GM12878 (cell line): ENCODE results near the gene PPIP5K1. TPM values are rescaled to one million over a fixed set of nuclear protein-coding genes. Genes with fewer than 3 reads are reported as not detected.

ENCODE experiments used
- ATAC-seq: fragments of 200-7000 bp; cut with Tn5 transposase; 3 replicates; pipeline ENCODE4 v1.9.1; 2020; ENCODE audit warnings: mild to moderate bottlenecking, moderate library complexity
- BruUV-seq: library from RNA; stranded (reverse); fragments of 400-500 nt; replicated peaks from 2 replicates; lab custom pipeline; 2021; lab: Mats Ljungman, UMichigan
- CTCF ChIA-PET: fragments of 300-600 bp; sonication (Branson Sonifier 250); formaldehyde crosslinking; extraction: SDS; loops from one replicate; lab custom pipeline; 2021; ENCODE audit warnings: inconsistent platforms; lab: Yijun Ruan, JAX
- POLR2A ChIA-PET: fragments of 350-600 bp; formaldehyde crosslinking; extraction: SDS; loops from one replicate; lab custom pipeline; 2021; ENCODE audit warnings: inconsistent platforms; lab: Charles Lee
- RAD21 ChIA-PET: fragments of 300-600 bp; sonication (Branson Sonifier 250); formaldehyde crosslinking; loops from one replicate; lab custom pipeline; 2023; ENCODE audit warnings: antibody characterized with exemption; ENCODE audit not compliant: unreplicated experiment; lab: Charles Lee
- SMC1A ChIA-PET: fragments of 300-600 bp; sonication (Branson Sonifier 250); formaldehyde crosslinking; loops from one replicate; lab custom pipeline; 2023; ENCODE audit not compliant: unreplicated experiment, uncharacterized antibody; lab: Charles Lee
- DNase-seq: peaks from one replicate; pipeline ENCODE4 v3.0.0-alpha.2; 2011; ENCODE audit warnings: low read depth, low spot score
- FAIRE-seq: peaks from 3 replicates; lab custom pipeline; 2011; peaks lifted over from hg19 to GRCh38; lab: Jason Lieb, UNC
- H2AFZ ChIP-seq: 2 replicates; pipeline ENCODE4 v1.6.0; 2011; ENCODE audit warnings: low read depth, low read length, control low read depth; ENCODE audit not compliant: control insufficient read depth
- H3K27ac ChIP-seq: 2 replicates; pipeline ENCODE4 v1.5.1; 2011; ENCODE audit warnings: control low read depth; ENCODE audit not compliant: control insufficient read depth, insufficient read depth
- H3K27me3 ChIP-seq, 2 experiments: replicated peaks in 1 of 2; 2 replicates each; pipeline versions ENCODE4 v1.6.0 to v1.6.1; 2011; ENCODE audit warnings: low read length in 1 of 2; ENCODE audit not compliant: control insufficient read depth in 2 of 2, insufficient read depth in 2 of 2
- H3K36me3 ChIP-seq, 2 experiments: 2 replicates each; pipeline ENCODE4 v1.5.1; 2011; ENCODE audit warnings: low read length in 1 of 2; ENCODE audit not compliant: control insufficient read depth in 2 of 2, insufficient read depth in 2 of 2
- H3K4me1 ChIP-seq: 2 replicates; pipeline ENCODE4 v1.6.1; 2011; ENCODE audit warnings: mild to moderate bottlenecking, low read length, moderate library complexity, mixed read lengths; ENCODE audit not compliant: control insufficient read depth, insufficient read depth
- H3K4me2 ChIP-seq: 2 replicates; pipeline ENCODE4 v1.6.0; 2011; ENCODE audit warnings: control low read depth; ENCODE audit not compliant: control insufficient read depth, insufficient read depth
- H3K4me3 ChIP-seq: fragments of 200-600 bp; sonication (generic); 2 replicates; pipeline ENCODE4 v1.5.1; 2016
- H3K79me2 ChIP-seq: 2 replicates; pipeline ENCODE4 v1.6.0; 2011; ENCODE audit warnings: low read length; ENCODE audit not compliant: control insufficient read depth, insufficient read depth
- H3K9ac ChIP-seq: 2 replicates; pipeline ENCODE4 v1.8.0; 2011; ENCODE audit warnings: low read length, control low read depth, mixed read lengths; ENCODE audit not compliant: control insufficient read depth, insufficient read depth
- H3K9me3 ChIP-seq: replicated peaks from 3 replicates; pipeline ENCODE4 v1.5.1; 2011; ENCODE audit warnings: mild to moderate bottlenecking, low read length; ENCODE audit not compliant: control insufficient read depth, insufficient read depth
- H4K20me1 ChIP-seq: 2 replicates; pipeline ENCODE4 v1.6.0; 2011; ENCODE audit not compliant: control insufficient read depth, insufficient read depth
- CBFB ChIP-seq: IDR thresholded peaks from 2 replicates; pipeline ENCODE4 v1.6.1; 2016; ENCODE audit warnings: antibody characterized with exemption, low read depth
- CHD2 ChIP-seq: IDR thresholded peaks from 2 replicates; pipeline ENCODE4 v1.6.1; 2011; ENCODE audit warnings: low read depth, low read length, improper control_type of control experiment, borderline replicate concordance
- CREB1 ChIP-seq: IDR thresholded peaks from 2 replicates; pipeline ENCODE4 v1.6.1; 2012; ENCODE audit warnings: low read depth, mild to moderate bottlenecking, inconsistent platforms
- EED ChIP-seq: sonication (generic); IDR thresholded peaks from 2 replicates; pipeline ENCODE4 v1.6.1; 2016; ENCODE audit warnings: antibody characterized with exemption, low read depth
- GATAD2B ChIP-seq: fragments of 450-650 bp; conservative IDR thresholded peaks from 2 replicates; pipeline ENCODE4 v1.6.1; 2017; ENCODE audit warnings: low read depth, mild to moderate bottlenecking, moderate library complexity
- HDAC6 ChIP-seq: fragments of 200-600 bp; sonication (generic); IDR thresholded peaks from one replicate; pipeline ENCODE4 v1.8.0; 2017; ENCODE audit warnings: antibody characterized with exemption; ENCODE audit not compliant: unreplicated experiment
- NR2F1 ChIP-seq: fragments of 450-650 bp; conservative IDR thresholded peaks from 2 replicates; pipeline ENCODE4 v1.6.1; 2017; ENCODE audit warnings: mild to moderate bottlenecking
- POLR2A ChIP-seq: IDR thresholded peaks from 2 replicates; pipeline ENCODE4 v1.6.1; 2011; ENCODE audit warnings: low read depth, mild to moderate bottlenecking, low read length
- RAD51 ChIP-seq: fragments of 450-650 bp; IDR thresholded peaks from 2 replicates; pipeline ENCODE4 v1.6.1; 2016; ENCODE audit warnings: moderate library complexity, mild to moderate bottlenecking, inconsistent platforms
- STAT1 ChIP-seq: fragments of 450-650 bp; conservative IDR thresholded peaks from 2 replicates; pipeline ENCODE4 v1.6.1; 2014; ENCODE audit warnings: antibody characterized with exemption, mild to moderate bottlenecking
- TAF1 ChIP-seq: IDR thresholded peaks from 2 replicates; pipeline ENCODE4 v1.6.1; 2011; ENCODE audit warnings: mild to moderate bottlenecking, low read depth, low read length, borderline replicate concordance
- TCF3 ChIP-seq: IDR thresholded peaks from 2 replicates; pipeline ENCODE4 v1.6.1; 2012; ENCODE audit warnings: low read depth, mild to moderate bottlenecking, low read length, borderline replicate concordance; ENCODE audit not compliant: insufficient read depth
- TCF7 ChIP-seq: IDR thresholded peaks from 2 replicates; pipeline ENCODE4 v1.6.1; 2014; ENCODE audit warnings: antibody characterized with exemption, borderline replicate concordance
- WGBS: methylation state at CpG from one replicate; pipeline ENCODE4 v1.1.6; 2016; ENCODE audit warnings: low lambda C conversion rate; ENCODE audit not compliant: insufficient replicate concordance, insufficient coverage; ENCODE audit errors: missing lambda C conversion rate; 5-methylcytosine and 5-hydroxymethylcytosine counted together
- in situ Hi-C: fragments of 300-500 bp; cut with MboI; formaldehyde crosslinking; loops from 9 replicates; pipeline ENCODE4 v1.14.3; 2018; ENCODE audit warnings: mixed read lengths
- intact Hi-C: fragments of 100-400 bp; cut with micrococcal nuclease; formaldehyde crosslinking; loops from one replicate; pipeline ENCODE4 v1.14.2; 2022; ENCODE audit not compliant: unreplicated experiment
- polyA plus RNA-seq, 11 experiments: library from polyadenylated mRNA; depleted of rRNA in 4 of 11; unstranded in 6 of 11; stranded (reverse) in 5 of 11; fragments of >200 nt; fragmentation: Nextera tagmentation in 4 of 11; fragmentation: Illumina TruSeq in 1 of 11; extraction: Ambion mirVana in 4 of 11; extraction: Trizol in 1 of 11; gene quantifications; 1 replicate in 1 of 11; 2 replicates in 10 of 11; pipeline versions ENCODE4 v1.2.1 to v1.2.3, GENCODE V29; 2011 to 2016; ENCODE audit warnings: inconsistent platforms in 2 of 11, missing spikeins in 2 of 11, low read depth in 1 of 11
- total RNA-seq, 4 experiments: library from RNA; depleted of rRNA in 3 of 4; stranded (reverse); fragments of >200 nt in 3 of 4; fragmentation: Illumina TruSeq in 1 of 4; extraction: Trizol in 1 of 4; gene quantifications; 2 replicates each; pipeline versions ENCODE4 v1.2.1 to v1.2.3, GENCODE V29; 2013 to 2021
- TF ChIP-seq, protein P1 (sequence below): fragments of 450-650 bp; IDR thresholded peaks from 2 replicates; pipeline ENCODE4 v1.6.1; 2017; ENCODE audit warnings: mild to moderate bottlenecking, moderate library complexity
- TF ChIP-seq, protein P2 (sequence below): fragments of 150-350 bp; IDR thresholded peaks from 2 replicates; pipeline ENCODE4 v1.6.1; 2016; ENCODE audit warnings: low read depth, low read length
- TF ChIP-seq, protein P3 (sequence below): fragments of 450-650 bp; IDR thresholded peaks from 2 replicates; pipeline ENCODE4 v1.6.1; 2017; ENCODE audit warnings: mild to moderate bottlenecking, low read depth, inconsistent platforms; ENCODE audit not compliant: poor library complexity, severe bottlenecking

Gene PPIP5K1
- total and polyA plus RNA-seq, 10 of the 15 experiments (the other 5 are each of a cell fraction or from before 2014, with no cell fraction given) = 2.5 to 54.4 (median 19.4) TPM

DNA sequence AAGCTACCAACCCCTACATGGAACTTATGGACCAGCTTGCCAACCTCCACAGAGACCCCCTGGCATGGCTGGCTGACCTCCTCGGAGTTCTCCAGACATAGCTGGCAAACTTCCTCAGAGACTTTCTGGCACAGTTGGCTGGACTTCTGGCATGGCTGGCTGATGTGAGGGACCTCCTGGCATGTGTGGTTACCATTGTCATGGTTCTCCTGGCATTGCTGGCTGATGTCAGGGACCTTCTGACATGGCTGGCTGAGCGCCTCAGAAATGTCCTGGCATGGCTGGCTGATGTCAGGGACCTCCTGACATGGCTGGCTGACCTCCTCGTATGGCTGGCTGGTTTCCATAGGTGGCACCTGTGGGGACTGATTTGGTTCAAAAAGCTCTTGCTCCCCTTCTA lies 55.1 kb downstream of the PPIP5K1 start:
- RAD21 ChIA-PET = no interaction called here
- in situ Hi-C loops = loop anchor here (10.0 kb wide), 1 partner anchor 70 kb away; no protein-coding TSS in a partner anchor
- Histone ChIP-seq H3K79me2 (no peaks in the 10 kb centered on the region), H3K9me3 (no peaks in the 10 kb centered on the region), H3K4me1 (no peaks in the 10 kb centered on the region), H3K27ac (no peak overlapping the region), H3K36me3 (peaks cover 0 to 3% of the 10 kb centered on the region in 2 experiments; a peak in 3 of 4 replicates), H3K9ac (no peak overlapping the region), H4K20me1 (no peaks in the 10 kb centered on the region), H3K4me3 (no peak overlapping the region), H3K4me2 (no peak overlapping the region), H2AFZ (no peak overlapping the region), H3K27me3 (no peaks in the 10 kb centered on the region)
- POLR2A ChIA-PET = no interaction called here
- ATAC-seq (no peak), FAIRE-seq (no peak), DNase-seq (no peak)
- BruUV-seq = no TSS peak
- SMC1A ChIA-PET = no interaction called here
- 45% methylated on average over 3 of the region's 3 CpGs for WGBS
- CTCF ChIA-PET = no interaction called here
- intact Hi-C loops = no loop called here
- TF ChIP-seq CREB1 (no peak), RAD51 (no peak), EED (no peak), CBFB (no peak), HDAC6 (no peak), TAF1 (no peak), GATAD2B (no peak), POLR2A (no peak), STAT1 (no peak), CHD2 (no peak), TCF3 (no peak), TCF7 (no peak), NR2F1 (no peak)
- TF ChIP-seq, protein P1, sequence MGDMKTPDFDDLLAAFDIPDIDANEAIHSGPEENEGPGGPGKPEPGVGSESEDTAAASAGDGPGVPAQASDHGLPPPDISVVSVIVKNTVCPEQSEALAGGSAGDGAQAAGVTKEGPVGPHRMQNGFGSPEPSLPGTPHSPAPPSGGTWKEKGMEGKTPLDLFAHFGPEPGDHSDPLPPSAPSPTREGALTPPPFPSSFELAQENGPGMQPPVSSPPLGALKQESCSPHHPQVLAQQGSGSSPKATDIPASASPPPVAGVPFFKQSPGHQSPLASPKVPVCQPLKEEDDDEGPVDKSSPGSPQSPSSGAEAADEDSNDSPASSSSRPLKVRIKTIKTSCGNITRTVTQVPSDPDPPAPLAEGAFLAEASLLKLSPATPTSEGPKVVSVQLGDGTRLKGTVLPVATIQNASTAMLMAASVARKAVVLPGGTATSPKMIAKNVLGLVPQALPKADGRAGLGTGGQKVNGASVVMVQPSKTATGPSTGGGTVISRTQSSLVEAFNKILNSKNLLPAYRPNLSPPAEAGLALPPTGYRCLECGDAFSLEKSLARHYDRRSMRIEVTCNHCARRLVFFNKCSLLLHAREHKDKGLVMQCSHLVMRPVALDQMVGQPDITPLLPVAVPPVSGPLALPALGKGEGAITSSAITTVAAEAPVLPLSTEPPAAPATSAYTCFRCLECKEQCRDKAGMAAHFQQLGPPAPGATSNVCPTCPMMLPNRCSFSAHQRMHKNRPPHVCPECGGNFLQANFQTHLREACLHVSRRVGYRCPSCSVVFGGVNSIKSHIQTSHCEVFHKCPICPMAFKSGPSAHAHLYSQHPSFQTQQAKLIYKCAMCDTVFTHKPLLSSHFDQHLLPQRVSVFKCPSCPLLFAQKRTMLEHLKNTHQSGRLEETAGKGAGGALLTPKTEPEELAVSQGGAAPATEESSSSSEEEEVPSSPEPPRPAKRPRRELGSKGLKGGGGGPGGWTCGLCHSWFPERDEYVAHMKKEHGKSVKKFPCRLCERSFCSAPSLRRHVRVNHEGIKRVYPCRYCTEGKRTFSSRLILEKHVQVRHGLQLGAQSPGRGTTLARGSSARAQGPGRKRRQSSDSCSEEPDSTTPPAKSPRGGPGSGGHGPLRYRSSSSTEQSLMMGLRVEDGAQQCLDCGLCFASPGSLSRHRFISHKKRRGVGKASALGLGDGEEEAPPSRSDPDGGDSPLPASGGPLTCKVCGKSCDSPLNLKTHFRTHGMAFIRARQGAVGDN = no peak
- TF ChIP-seq, protein P2, sequence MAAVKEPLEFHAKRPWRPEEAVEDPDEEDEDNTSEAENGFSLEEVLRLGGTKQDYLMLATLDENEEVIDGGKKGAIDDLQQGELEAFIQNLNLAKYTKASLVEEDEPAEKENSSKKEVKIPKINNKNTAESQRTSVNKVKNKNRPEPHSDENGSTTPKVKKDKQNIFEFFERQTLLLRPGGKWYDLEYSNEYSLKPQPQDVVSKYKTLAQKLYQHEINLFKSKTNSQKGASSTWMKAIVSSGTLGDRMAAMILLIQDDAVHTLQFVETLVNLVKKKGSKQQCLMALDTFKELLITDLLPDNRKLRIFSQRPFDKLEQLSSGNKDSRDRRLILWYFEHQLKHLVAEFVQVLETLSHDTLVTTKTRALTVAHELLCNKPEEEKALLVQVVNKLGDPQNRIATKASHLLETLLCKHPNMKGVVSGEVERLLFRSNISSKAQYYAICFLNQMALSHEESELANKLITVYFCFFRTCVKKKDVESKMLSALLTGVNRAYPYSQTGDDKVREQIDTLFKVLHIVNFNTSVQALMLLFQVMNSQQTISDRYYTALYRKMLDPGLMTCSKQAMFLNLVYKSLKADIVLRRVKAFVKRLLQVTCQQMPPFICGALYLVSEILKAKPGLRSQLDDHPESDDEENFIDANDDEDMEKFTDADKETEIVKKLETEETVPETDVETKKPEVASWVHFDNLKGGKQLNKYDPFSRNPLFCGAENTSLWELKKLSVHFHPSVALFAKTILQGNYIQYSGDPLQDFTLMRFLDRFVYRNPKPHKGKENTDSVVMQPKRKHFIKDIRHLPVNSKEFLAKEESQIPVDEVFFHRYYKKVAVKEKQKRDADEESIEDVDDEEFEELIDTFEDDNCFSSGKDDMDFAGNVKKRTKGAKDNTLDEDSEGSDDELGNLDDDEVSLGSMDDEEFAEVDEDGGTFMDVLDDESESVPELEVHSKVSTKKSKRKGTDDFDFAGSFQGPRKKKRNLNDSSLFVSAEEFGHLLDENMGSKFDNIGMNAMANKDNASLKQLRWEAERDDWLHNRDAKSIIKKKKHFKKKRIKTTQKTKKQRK = no peak
- TF ChIP-seq, protein P3, sequence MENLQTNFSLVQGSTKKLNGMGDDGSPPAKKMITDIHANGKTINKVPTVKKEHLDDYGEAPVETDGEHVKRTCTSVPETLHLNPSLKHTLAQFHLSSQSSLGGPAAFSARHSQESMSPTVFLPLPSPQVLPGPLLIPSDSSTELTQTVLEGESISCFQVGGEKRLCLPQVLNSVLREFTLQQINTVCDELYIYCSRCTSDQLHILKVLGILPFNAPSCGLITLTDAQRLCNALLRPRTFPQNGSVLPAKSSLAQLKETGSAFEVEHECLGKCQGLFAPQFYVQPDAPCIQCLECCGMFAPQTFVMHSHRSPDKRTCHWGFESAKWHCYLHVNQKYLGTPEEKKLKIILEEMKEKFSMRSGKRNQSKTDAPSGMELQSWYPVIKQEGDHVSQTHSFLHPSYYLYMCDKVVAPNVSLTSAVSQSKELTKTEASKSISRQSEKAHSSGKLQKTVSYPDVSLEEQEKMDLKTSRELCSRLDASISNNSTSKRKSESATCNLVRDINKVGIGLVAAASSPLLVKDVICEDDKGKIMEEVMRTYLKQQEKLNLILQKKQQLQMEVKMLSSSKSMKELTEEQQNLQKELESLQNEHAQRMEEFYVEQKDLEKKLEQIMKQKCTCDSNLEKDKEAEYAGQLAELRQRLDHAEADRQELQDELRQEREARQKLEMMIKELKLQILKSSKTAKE = no peak
